ENCODE results near the gene TOX2. TPM values are rescaled to one million over a fixed set of nuclear protein-coding genes. Genes with fewer than 3 reads are reported as not detected.
A peak's percentile ranks its signal among the peaks of the same experiment; 100 is the strongest.

Gene TOX2, protein sequence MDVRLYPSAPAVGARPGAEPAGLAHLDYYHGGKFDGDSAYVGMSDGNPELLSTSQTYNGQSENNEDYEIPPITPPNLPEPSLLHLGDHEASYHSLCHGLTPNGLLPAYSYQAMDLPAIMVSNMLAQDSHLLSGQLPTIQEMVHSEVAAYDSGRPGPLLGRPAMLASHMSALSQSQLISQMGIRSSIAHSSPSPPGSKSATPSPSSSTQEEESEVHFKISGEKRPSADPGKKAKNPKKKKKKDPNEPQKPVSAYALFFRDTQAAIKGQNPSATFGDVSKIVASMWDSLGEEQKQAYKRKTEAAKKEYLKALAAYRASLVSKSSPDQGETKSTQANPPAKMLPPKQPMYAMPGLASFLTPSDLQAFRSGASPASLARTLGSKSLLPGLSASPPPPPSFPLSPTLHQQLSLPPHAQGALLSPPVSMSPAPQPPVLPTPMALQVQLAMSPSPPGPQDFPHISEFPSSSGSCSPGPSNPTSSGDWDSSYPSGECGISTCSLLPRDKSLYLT
- total RNA-seq (2014; rRNA removed; shearing (Covaris generic)) = 6.2 TPM in 2 replicates

DNA sequence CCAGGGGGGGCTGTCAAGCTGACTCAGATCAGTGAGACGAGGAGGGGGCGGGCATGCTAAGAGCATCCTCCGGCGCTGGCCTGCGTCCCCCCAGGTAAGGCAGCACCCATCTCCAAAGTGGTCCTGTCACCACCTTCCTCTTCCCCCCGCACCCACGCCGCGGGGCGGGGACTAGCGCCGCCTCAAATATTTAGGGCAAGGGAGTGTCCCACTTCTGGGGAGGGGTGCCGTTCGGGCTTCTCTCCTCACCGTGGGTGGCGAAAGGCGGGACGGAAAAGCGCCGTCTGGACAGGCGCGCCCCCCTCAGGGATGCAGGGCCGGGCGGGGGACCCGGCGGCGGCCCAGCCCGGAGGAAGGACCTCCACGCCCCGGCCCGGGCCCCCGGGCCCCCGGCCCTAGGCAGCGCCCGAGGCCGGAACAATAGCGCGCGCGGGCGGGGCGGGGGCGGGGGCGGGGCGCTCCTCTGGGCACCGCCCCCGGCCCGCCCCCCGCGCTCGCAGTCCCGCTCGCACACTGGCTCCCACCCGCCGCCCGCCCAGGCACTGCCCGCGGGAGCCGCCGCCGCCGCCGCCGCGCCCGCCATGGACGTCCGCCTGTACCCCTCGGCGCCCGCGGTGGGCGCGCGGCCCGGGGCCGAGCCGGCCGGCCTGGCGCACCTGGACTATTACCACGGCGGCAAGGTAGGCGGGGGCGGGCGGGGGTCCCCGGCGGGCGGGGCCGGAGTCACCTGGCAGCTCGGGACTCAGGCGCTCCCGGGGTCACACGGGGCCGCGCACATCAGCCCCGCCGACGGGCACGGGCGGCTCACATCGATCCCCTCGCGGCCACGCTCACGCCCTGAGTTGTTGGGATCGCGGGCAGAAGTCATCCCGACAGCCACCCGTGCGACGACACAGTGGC lies at the start of gene TOX2:
TSS of gene TOX2 (plus strand) at position 542 of the 900 bp plus-strand sequence. CDS start at position 582, 40 bp downstream.
- Histone ChIP-seq H3K4me1 (replicated peaks) (peaks cover 41% of the 10 kb centered on the region), H3K4me3 (peak within 1 kb of the TSS; percentile 61), H3K27me3 (replicated peaks) (no peaks in the 10 kb centered on the region), H3K9me3 (replicated peaks) (no peaks in the 10 kb centered on the region), H3K36me3 (peaks cover 20% of the 10 kb centered on the region), H3K27ac (peak within 1 kb of the TSS; percentile 15)
- DNase-seq (ENCODE audit: low read depth in 1 of 2, low spot score in 2 of 2) = peak; percentile 54 to 75

GRCh38 chr20:43868091-43868490 lies 46.6 kb upstream of the TOX2 start:
- H3K4me3 ChIP-seq = no peak overlapping the region
- no peaks in the 10 kb centered on the region for H3K9me3 ChIP-seq (replicated peaks)
- H3K4me1 ChIP-seq (replicated peaks) = peaks cover 12% of the 10 kb centered on the region
- no peaks in the 10 kb centered on the region for H3K36me3 ChIP-seq
- no peak overlapping the region for H3K27ac ChIP-seq
- no peaks in the 10 kb centered on the region for H3K27me3 ChIP-seq (replicated peaks)
- DNase-seq (ENCODE audit: low read depth in 1 of 2, low spot score in 2 of 2) = no peak

- Histone ChIP-seq H3K9me3 (replicated peaks) (no peaks in the 10 kb centered on the region), H3K27me3 (replicated peaks) (no peaks in the 10 kb centered on the region), H3K4me3 (no peak overlapping the region), H3K4me1 (replicated peaks) (peaks cover 12% of the 10 kb centered on the region), H3K27ac (no peak overlapping the region), H3K36me3 (no peaks in the 10 kb centered on the region)
- DNase-seq (ENCODE audit: low read depth in 1 of 2, low spot score in 2 of 2) = peak in 1 of 2 experiments; percentile 28
Measured at GRCh38 chr20:43870484-43870883, 44.2 kb upstream of the TOX2 start.

DNA sequence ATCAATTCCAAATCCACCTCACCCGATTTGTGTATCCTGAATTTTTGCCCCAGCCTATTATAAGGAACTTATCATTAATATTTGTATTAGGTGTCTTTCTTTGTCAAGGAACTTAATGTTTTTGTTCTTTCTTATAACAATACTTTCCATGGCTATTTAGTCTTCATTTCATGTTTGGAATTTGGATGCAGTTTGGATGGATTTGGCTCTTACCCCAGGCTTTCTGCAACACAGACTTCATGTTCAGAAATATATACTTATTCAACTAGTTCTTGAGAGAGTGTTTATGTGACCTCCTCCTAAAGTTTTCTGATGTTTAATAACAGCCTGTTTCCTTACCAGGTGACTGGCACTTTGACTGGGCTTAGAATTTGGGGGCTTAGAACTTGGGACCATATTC lies 35.9 kb upstream of the TOX2 start:
- DNase-seq (ENCODE audit: low read depth in 1 of 2, low spot score in 2 of 2) = no peak
- no peak overlapping the region for H3K4me3 ChIP-seq
- H3K36me3 ChIP-seq = no peaks in the 10 kb centered on the region
- no peaks in the 10 kb centered on the region; the same call in 1 of the 2 replicates for H3K9me3 ChIP-seq (replicated peaks)
- no peaks in the 10 kb centered on the region for H3K27me3 ChIP-seq (replicated peaks)
- H3K4me1 ChIP-seq (replicated peaks) = no peaks in the 10 kb centered on the region
- no peak overlapping the region for H3K27ac ChIP-seq

GRCh38 chr20:43893930-43894329 lies 20.7 kb upstream of the TOX2 start:
- Histone ChIP-seq H3K4me3 (no peak overlapping the region), H3K27ac (no peak overlapping the region), H3K36me3 (no peaks in the 10 kb centered on the region), H3K4me1 (replicated peaks) (peaks cover 20% of the 10 kb centered on the region), H3K27me3 (replicated peaks) (no peaks in the 10 kb centered on the region), H3K9me3 (replicated peaks) (0 out of 2 replicates have a peak, but pooled peaks cover 4% of the 10 kb centered on the region)
- DNase-seq (ENCODE audit: low read depth in 1 of 2, low spot score in 2 of 2) = no peak

DNA sequence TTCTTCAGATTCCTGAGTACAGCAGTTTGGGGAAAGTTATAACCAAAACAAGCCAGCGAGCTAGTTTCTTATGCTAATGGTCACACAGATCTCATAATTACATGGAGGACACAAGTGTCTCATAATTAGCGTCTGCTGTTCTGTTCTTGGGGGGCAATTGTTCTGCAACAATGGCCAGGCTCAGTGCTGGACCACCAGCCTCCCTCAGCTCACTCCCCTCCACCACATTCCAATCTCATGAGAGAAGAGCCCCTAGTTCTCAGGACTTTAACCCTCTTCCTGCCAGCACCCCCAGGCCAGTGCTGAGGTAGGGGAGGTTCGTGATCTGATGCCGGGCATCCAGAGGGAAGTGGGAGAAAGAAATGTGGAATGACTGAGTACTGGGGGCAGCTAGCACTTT lies 20.2 kb upstream of the TOX2 start:
- no peak for DNase-seq (ENCODE audit: low read depth in 1 of 2, low spot score in 2 of 2)
- Histone ChIP-seq H3K27ac (no peak overlapping the region), H3K4me1 (replicated peaks) (peaks cover 20% of the 10 kb centered on the region), H3K4me3 (no peak overlapping the region), H3K27me3 (replicated peaks) (no peaks in the 10 kb centered on the region), H3K9me3 (replicated peaks) (0 out of 2 replicates have a peak, but pooled peaks cover 4% of the 10 kb centered on the region), H3K36me3 (no peaks in the 10 kb centered on the region)

GRCh38 chr20:43895235-43895634 lies 19.4 kb upstream of the TOX2 start:
- no peak overlapping the region for H3K27ac ChIP-seq
- H3K4me1 ChIP-seq (replicated peaks) = peaks cover 20% of the 10 kb centered on the region
- H3K36me3 ChIP-seq = no peaks in the 10 kb centered on the region
- H3K27me3 ChIP-seq (replicated peaks) = no peaks in the 10 kb centered on the region
- H3K9me3 ChIP-seq (replicated peaks) = 0 out of 2 replicates have a peak, but pooled peaks cover 2% of the 10 kb centered on the region
- no peak overlapping the region for H3K4me3 ChIP-seq
- peak in 1 of 2 experiments; percentile 23 for DNase-seq (ENCODE audit: low read depth in 1 of 2, low spot score in 2 of 2)

DNA sequence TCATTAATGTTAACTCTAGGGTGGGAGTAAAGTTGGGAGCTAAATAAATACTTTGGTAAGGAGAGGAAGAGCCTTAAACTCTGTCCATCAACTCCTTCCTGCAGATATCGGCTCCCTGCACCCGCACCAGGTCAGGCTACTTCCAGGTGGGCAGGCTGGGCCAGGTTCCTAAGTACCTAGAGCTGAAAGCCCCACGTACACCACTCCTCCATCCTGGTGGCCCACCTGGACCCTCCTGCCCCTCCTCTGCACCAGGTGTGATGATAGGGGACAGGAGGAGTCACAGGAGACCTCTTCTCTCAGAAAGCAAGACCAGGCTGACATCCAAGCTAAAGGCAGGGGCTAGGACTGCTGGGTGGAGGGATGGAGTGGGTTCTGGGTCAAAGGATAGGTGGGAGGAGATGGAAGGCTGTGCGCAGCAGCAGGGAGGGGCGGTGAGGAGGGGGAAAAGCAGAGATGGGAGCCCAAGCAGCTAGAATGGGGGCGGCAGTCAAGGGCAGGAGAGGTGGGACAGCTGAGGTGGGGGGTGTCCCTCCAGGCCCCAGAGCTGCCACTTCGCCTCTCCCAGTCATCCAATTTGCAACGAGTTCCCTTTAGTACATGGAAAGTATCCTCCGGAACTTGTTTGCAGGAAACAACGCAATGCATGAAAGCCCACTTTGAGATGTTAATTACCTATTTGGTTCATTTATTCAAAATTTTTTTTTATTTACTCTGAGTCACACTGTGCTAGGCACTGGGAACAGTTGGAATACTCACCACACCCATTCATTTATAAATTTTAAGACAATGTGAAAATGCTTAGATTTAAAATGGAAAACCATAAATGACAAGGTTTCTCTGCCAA lies 15.2 kb upstream of the TOX2 start:
- H3K4me3 ChIP-seq = no peak overlapping the region
- DNase-seq (ENCODE audit: low read depth in 1 of 2, low spot score in 2 of 2) = no peak

GRCh38 chr20:43900121-43900466 lies 14.6 kb upstream of the TOX2 start:
- H3K27me3 ChIP-seq (replicated peaks) = no peaks in the 10 kb centered on the region
- peaks cover 19% of the 10 kb centered on the region for H3K4me1 ChIP-seq (replicated peaks)
- no peaks in the 10 kb centered on the region for H3K9me3 ChIP-seq (replicated peaks)
- H3K36me3 ChIP-seq = no peaks in the 10 kb centered on the region
- no peak for DNase-seq (ENCODE audit: low read depth in 1 of 2, low spot score in 2 of 2)
- no peak overlapping the region for H3K27ac ChIP-seq
- H3K4me3 ChIP-seq = no peak overlapping the region

More for the DNA sequence above, 15.2 kb upstream of the TOX2 start:
- no peaks in the 10 kb centered on the region for H3K36me3 ChIP-seq
- no peak overlapping the region for H3K27ac ChIP-seq
- no peaks in the 10 kb centered on the region for H3K9me3 ChIP-seq (replicated peaks)
- no peaks in the 10 kb centered on the region for H3K27me3 ChIP-seq (replicated peaks)
- H3K4me1 ChIP-seq (replicated peaks) = peaks cover 20% of the 10 kb centered on the region

DNA sequence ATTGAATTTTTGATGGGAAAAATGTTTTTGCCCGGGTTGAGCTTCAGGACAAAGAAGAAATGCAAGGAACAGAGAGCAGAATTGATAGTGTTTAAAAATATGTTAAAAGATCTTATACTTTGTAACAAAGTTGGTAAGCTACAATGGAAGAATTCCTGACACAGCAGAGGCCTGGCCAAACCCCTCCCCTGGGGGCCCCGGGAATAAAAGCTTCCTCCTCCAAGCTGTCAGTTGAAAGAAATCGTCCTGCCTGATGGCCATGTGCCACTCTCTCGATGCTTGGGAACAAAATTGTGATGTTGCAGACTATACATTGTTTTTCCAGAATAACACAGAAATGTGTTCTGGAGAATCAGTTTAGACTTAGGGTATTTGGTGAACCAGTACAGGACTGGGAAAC lies 14.2 kb upstream of the TOX2 start:
- Histone ChIP-seq H3K4me1 (replicated peaks) (peaks cover 17% of the 10 kb centered on the region), H3K9me3 (replicated peaks) (no peaks in the 10 kb centered on the region), H3K27me3 (replicated peaks) (no peaks in the 10 kb centered on the region), H3K27ac (no peak overlapping the region), H3K4me3 (no peak overlapping the region), H3K36me3 (no peaks in the 10 kb centered on the region)
- DNase-seq (ENCODE audit: low read depth in 1 of 2, low spot score in 2 of 2) = no peak

GRCh38 chr20:43901296-43901695 lies 13.4 kb upstream of the TOX2 start:
- DNase-seq (ENCODE audit: low read depth in 1 of 2, low spot score in 2 of 2) = no peak
- no peaks in the 10 kb centered on the region for H3K36me3 ChIP-seq
- no peaks in the 10 kb centered on the region for H3K9me3 ChIP-seq (replicated peaks)
- H3K27me3 ChIP-seq (replicated peaks) = no peaks in the 10 kb centered on the region
- H3K4me3 ChIP-seq = no peak overlapping the region
- peaks cover 13% of the 10 kb centered on the region for H3K4me1 ChIP-seq (replicated peaks)
- no peak overlapping the region for H3K27ac ChIP-seq

DNA sequence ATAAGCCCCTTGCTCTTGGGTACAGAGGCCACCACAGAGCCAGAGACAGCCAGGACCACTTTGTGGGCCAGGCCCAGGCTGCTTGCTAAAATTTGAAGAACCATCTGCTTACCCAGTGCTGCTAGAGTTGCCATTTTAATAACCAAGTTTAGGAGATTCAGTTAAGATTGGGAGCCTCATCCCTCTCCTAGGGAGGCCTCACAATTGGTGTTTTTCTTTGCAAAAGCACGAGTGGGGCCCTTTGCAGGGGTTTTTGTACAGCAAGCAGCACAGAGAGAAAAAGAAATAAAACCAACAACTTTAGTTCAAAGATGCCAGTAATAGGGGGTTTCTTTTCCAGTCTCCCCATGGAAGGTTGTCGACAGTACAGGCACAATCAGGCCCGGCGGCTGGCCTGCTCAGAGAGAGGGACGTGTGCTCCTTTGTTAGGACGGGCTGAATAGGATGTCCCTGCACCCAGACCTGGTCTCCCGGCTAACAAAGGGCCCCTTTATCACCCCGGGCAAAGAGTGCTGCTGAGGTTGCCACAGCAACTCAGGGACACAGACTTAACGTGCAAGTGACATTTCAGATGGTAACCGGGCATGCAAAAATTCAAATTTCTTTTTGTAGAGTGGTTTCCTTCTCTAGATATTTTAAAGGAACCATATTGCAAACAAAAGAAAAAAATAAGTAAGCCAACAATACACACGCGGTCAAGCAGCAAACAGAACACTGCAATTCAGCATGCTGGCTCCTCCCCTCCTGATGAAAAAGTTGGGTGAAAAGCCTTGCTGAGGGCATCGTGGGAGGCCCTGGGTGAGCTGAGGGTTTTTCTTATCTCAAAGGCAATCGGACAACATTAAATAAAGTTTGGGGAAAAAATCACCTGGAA lies 10.5 kb upstream of the TOX2 start:
- Histone ChIP-seq H3K4me1 (replicated peaks) (peaks cover 13% of the 10 kb centered on the region), H3K27me3 (replicated peaks) (no peaks in the 10 kb centered on the region), H3K9me3 (replicated peaks) (no peaks in the 10 kb centered on the region), H3K27ac (no peak overlapping the region), H3K4me3 (no peak overlapping the region), H3K36me3 (no peaks in the 10 kb centered on the region)
- peak; percentile 24 to 30 for DNase-seq (ENCODE audit: low read depth in 1 of 2, low spot score in 2 of 2)

Measured in SJSA1 (cell line).